ENCODE data around the gene ACACA.

The ACACA gene

DNA sequence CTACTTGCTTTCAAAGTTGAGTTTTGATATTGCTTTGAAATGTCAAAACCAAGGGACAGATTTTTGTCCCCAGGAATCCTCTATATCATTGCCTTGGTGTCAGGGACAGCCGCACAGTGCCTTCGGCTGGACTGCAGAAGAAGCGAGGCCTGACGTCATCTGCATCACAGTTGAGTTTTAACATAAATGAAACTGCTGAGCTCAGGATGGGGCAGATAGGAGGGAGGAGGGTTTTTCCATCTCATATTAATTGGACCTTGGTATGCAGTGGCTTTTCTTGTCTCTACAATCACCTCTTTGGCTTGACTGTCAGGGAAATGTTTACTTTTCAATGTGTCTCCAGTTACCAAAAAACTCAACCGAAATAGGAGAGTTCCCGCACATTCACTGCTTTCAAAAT lies 346.5 kb downstream of the ACACA start:
- DNase-seq: no peak

DNA sequence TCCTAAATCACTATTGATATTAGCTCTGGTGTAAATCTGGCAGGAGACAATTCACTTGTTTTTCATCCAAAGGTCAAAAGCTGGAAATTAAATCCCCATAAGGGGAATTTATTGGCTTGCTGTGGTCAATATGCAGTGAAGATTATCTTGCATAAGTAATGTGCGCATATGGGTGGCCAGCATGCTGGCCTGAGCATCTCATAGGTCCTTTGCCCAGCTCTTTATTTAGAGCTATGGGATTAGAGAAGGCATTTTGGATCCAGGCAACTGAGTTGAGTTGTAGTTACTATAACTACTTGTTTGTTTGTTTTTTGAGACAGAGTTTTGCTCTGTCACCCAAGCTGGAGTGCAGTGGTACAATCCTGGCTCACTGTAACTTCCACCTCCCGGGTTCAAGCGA lies 347.1 kb downstream of the ACACA start:
- no peak for DNase-seq

DNA sequence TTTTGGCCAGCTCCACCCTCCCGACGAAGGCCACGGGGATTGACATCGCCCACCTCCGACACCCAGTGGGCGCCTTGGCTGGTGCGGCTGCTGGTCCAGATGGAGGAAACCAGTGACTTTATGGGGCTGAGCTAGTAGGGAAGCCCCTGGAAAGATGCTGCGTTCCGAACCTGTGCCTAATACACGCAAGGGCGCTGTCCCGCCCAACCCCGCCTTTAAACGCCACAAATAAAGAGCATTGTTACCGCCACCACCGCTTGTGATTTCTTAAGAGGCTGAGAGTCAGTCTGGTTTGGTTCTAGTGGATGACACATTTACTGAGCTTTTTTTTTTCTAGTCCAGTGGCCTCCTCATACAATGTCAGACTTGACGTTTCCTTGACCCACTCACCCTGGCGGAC lies 350.0 kb downstream of the ACACA start:
- no peak for DNase-seq

DNA sequence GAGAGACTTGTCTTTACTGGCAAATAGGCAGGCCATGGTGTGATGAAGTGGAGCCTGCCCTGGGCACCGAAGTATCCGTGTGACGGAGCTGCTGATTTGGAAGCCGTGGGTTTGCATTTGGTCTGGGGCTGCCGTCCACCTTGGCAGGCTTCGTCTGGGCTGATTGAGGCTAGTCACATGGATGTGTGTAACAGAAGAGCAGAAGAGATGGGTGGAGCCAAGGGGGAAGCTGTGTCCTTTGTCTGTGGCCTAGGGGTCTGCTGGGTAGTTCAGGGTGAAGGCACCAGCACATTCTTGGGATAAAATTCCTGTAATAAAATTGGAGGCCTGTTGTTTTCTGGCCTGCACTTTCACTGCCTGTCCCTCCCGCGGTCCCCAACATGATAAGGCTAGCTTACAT lies 351.7 kb downstream of the ACACA start:
- no peak for DNase-seq

DNA sequence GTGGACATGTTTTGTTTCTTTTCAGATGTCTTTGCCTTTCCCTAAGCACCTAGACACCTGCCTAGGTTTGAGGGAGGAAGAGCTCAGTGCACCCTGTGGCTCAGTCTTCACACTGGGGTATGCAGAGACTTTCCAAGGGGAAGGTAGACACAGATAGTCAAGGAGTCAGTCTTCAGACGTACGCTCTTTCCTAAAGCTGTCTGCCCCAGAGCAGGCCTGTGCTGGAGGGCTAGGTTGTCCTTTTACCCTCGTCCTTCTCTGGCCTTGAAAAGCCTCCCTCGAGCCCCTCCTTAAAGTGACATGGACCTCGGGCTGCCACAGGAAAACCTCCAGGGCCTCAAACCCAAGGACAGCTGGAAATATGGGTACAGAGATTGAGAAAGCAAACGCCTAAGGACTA lies 354.2 kb downstream of the ACACA start:
- DNase-seq: no peak

DNA sequence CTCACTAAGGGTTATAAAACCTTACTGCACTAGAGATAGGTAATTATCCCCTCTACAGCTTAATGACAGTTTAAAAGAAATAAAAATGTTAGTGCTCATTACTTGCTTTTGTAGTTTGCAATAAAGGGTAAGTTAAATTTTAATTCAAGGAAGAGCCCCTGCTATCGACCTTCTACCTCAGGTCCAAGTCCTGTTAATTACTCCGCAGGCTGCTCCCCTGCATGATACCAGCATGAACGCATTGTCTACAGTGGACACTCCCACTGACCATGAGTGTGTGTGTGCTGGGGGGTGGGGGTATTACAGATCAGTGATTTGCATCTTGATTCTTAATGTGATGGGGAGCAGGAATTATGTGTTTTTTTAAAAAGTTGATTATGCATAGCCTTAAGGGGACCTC lies 354.8 kb downstream of the ACACA start:
- no peak for DNase-seq

DNA sequence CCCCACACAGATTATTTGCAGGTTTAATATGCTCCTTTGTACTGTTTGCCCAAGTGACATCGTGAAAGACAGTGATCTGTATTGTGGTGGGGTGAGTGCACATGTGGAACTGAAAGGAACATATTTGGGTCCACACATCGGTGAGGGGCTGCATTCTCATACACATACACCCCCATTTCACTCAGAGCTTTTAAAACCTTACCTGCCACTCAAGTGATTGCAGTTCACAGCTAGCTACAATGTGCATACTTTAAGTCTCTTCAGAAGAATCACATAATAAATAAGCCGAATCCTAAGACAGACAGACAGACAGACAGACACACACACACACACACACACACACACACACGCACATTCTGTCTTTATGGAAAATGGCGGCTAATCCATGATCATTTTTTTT lies 355.3 kb downstream of the ACACA start:
- no peak for DNase-seq

- DNase-seq: no peak
Measured at GRCh38 chr17:37050920-37051319, 355.7 kb downstream of the ACACA start.

DNA sequence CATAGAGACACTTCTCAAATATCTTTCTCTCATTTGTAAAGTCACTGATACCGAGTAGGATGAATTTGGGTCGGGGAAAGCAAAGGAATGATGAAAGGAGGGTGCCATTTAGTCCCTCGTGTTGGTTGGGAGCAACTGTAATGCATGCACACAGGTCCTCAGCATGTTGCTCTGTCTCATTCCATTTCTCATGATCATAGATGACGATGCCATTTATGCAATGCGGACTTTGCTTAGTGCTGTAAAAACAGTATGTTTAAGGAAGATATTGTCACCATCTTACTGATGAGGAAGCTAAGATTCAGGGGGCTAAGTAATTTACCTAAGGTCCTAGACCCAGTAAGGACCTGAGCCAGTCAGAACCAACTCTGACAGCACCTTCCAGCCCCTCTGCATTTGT lies 357.8 kb downstream of the ACACA start:
- no peak for DNase-seq

DNA sequence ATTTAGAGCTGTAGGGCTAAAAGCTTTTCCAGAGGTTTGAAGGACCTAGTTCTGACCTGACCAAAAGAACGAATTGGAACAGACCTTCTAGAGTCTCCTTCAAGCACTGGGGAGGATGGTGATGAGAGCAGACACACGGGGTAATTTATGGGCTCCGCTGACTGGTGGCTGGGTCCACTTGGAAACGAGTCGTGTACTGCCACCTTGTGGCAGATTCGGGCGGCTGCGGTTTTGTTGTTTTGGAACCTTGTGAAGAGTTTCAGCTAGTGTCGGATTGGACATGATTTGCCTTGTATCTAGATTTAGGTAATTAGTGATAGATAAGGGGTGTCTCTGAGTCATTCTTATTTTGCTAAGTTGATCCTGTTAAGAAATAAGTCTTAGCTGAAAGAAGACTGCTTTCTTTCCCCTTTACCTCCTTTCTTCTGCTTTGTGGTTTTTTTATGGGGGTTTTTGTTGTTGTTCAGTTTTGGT lies 359.0 kb downstream of the ACACA start:
- DNase-seq: peak; percentile 77

DNA sequence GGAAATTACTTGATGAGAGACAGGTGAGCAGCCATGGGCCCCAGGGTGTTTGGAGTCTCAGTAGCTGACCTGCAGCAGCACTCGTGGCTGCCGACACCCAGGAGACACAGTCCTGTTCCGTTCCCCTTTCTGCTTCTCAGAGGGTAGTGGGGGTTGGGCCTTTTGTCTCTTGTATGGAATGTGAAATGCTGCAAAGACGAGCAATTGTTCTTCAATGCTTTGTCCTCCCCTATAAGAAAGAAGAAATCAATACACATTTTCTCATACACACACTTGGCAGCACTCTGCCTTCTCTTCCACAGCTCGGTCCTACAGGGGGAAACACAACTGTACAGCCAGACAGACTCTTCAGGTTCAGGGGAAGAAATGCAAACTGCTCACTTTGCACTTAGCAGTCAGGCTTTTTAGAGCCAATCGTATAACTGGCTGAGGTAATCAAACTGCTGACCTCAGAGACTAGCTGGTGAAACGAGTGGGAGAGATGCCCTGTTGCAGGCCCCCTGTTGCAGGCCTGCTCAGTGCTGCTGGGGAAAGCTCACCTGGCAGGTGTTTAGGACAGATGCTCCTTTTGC lies 361.2 kb downstream of the ACACA start:
- DNase-seq: no peak

DNA sequence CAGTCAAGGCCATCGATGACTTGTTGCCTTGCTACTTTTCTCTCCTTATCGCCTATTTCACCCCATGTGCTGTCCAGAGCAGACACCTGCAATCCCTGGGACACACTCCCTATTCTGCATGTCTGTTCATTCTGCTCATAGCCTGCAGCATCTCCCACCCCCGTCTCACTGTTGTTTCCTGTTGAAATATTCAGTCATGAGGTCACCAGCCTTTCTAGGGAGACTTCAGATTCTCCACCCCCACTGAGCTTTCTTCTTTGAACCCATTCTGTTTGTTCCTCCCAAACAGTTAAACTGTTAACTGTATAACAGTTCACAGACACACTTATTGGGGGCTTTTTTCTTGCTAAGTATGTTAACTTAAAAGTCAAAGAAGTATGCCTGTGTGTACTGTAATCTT lies 363.4 kb downstream of the ACACA start:
- no peak for DNase-seq

DNA sequence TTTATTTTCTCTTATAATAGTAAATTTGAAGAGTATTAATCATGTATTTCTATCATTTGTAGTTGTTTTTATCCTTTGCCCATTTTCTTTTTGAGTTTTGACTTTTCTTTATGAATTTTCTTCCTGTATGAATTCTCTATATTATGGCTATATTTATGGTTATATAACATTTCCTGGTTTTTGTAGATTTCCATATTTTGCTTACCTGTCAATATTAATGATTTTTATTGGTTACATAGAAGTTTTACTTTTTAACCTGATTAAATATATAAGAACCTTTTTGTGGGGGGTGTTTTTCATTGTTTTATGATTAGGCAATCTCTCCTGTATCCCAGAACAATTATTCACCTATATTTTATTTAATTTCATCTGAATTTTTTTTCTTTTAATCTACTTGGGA lies 364.7 kb downstream of the ACACA start:
- DNase-seq: no peak

GRCh38 chr17:37039269-37039668 lies 367.4 kb downstream of the ACACA start:
- DNase-seq: no peak

GRCh38 chr17:37037590-37038155 lies 369.0 kb downstream of the ACACA start:
- no peak for DNase-seq

All from activated CD4-positive, alpha-beta T cell treated with anti-CD3 and anti-CD28 coated beads, Interleukin-2, amount 50 U/mL, for 1 hour (primary cell).